NCI-H1092 treated with DMSO at 0.1 percent for 48 hours (cell line): Measurements from ENCODE around the gene AP1S3.

ENCODE experiments used
- DNase-seq: peaks from one replicate; lab custom pipeline; 2025; lab: John Stamatoyannopoulos, UW

Gene AP1S3

DNA sequence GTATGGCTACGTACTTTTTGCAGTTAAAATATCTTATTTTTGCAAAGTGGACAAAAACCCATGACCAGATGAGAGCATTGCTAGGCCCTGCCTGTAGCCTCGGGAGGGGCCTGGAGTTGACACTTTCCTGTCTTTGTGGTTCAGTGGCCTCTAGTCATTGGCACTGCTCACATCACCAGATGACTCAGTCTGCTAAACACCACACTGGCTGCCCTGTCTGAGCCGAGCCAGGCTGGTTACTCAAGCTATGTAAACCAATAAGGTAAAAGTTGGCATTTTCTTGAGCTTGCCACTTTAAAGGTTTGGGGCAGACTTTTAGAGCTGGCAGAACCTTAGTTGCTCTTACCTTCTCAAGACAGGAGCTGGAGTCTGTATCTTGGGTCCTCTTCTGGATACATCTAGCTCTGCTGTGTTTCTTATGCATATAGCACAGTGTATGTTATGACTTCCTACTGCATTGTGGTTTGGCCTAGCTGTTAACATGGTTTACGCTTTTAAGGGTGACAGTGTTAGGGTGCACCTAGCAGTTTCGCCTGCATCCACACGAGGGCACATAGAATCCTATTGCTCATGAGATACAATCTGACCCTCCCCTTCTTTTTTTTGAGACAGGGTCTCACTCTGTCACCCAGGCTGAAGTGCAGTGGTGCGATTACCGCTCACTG lies 76.4 kb downstream of the AP1S3 start:
- DNase-seq, result no peak

DNA sequence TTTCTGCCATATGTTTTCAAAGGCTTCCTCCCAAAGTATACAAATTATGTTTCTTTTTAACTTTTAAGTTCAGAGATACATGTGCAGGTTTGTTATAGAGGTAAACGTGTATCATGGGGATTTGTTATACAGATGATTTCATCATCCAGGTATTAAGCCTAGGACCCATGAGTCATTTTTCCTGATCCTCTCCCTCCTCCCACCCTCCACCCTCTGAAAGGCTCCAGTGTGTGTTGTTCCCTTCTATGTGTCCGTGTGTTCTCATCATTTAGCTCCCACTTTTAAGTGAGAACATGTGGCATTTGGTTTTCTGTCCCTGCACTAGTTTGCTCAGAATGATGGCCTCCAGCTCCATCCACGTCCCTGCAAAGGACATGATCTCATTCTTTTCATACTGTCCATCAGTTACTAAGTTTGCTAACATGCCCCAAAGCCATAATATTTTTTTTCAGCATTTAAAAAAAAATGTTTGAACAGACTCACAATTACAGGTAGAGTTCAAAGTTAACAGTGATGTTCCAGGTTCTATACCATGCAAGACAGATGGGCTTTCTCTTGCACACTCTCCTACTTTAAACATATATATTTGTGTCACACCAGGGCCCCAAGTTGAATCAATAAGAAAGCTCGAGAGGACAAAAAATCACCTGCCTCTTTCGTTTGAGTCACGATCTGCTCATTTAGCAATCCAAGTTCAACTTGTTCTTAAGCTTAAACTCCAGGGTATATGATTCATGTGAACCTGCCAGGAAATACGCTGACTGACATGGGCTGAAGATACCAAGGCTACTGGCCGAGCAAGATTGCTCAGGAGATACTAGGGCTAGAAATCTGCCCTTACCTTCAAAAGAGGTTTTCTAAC lies 77.6 kb downstream of the AP1S3 start:
- no peak for DNase-seq

GRCh38 chr2:223758131-223758840 lies 79.1 kb downstream of the AP1S3 start:
- no peak for DNase-seq

DNA sequence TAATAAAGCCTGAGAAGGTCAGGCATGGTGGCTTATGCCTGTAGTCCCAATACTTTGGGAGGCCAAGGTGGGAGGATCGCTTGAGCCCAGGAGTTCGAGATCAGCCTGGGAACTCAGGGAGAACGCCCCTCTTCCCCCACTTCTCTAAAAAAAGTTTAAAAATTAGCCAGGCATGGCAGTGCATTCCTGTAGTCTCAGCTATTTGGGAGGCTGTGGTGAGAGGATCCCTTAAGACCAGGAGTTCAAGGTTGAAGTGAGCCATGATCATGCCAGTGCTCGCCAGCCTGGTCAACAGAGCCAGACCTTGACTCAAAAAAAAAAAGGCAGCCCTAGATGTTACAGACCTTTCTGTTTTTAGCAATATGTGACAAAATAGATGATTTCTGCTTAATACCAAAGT lies 83.4 kb downstream of the AP1S3 start:
- no peak for DNase-seq

DNA sequence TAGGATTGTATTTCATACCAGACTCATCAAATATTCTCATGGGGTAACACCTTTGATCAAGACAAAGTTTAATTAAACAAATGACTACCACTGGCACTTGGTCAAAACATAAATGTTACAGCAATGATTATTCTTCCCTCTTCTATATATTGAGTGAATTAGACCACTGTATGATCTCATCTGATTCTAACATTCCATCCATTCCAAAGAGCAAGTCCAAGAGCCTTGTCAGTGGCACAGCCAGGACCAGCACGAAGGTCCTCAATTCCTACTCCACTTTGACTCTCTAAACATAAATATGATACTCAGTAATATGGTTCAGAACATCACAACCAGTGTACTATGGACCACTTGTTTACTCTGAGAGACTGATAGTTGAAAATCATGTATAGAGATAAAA lies 86.4 kb downstream of the AP1S3 start:
- no peak for DNase-seq

- DNase-seq, result no peak
Measured at GRCh38 chr2:223747392-223748042, 89.9 kb downstream of the AP1S3 start.

- DNase-seq, result no peak
Measured at GRCh38 chr2:223746611-223747010, 90.8 kb downstream of the AP1S3 start.

- DNase-seq, result no peak
Measured at GRCh38 chr2:223744580-223744979, 92.8 kb downstream of the AP1S3 start.

GRCh38 chr2:223740679-223741078 lies 96.7 kb downstream of the AP1S3 start:
- no peak for DNase-seq

DNA sequence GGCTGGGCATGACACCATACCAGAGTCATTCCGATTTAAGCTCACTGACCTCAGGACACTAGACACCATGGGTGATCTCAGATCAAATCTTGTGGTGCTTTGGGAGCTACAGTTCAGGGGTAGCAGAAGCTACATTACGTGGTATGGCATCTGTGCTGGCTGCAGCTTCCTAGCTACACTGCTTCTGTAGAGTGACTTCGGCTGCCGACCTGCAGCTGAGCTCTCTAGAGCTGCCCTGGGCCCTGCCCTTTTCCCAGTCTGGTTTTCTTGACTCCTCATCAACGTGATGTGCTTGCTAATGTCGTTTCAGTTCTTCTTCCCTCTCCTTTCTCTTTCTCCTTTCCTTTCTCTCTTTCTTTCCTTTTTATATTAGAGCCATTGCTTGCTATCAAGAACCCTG lies 100.2 kb downstream of the AP1S3 start:
- DNase-seq, result no peak

- DNase-seq, result no peak
Measured at GRCh38 chr2:223736488-223736887, 100.9 kb downstream of the AP1S3 start.

DNA sequence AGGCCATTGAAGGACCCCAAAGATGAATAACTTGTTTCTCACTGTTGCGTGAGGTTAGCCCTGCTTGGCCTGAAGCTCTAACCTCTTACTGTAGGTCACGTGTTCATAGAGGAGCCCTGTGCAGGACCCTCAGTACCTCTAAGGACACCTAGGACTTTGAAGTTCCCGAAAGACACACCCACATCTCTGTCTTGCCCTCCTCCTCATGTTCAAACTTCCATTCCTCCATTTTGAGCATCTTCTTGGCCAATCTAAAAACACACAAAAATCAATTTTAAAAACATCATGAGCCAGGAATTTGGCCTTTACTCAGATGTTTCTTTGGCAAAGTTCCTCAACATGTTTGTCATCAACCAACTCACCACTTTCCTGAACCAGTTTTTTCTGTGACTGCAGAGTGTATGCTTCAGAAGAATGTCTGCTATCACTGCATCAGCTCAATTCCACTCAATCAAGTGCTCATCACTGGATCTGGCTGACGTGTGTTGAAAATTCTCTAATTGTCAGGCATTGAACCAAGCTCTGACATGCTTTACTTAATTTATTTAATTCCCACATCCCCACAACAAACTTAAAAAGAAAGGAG lies 101.6 kb downstream of the AP1S3 start:
- no peak for DNase-seq

DNA sequence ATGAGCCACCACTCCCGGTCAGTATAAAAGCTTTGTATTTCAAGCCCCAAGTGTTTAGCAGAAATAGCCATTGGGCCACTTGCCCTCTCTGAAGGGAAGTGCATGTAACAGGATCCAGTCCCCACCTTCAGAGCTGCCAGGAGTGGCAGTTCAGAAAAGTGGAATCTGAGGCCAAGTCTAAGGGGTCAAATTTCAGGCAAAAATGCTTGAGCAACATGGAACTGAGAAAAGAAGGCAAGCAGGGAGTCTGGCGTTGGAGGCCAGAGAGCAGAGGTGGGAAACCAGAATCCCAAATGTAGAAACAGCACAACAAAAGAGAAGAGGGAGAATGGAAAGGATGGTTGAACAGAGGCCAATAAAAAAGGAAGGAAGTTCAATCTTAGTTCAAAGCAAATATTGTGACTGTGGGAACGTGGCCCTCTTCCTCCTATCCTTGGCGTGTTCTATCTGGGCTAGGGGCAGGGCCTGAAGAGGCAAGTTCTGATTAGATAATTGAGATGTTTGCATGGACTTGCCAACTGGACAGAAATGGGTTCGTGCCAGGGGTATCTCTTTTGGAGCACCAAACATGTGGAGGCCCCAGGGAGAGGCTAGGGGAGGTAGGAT lies 102.2 kb downstream of the AP1S3 start:
- DNase-seq, result no peak

- no peak for DNase-seq
Measured at GRCh38 chr2:223734346-223734745, 103.0 kb downstream of the AP1S3 start.

GRCh38 chr2:223732346-223732745 lies 105.0 kb downstream of the AP1S3 start:
- no peak for DNase-seq

GRCh38 chr2:223731503-223731902 lies 105.9 kb downstream of the AP1S3 start:
- no peak for DNase-seq

DNA sequence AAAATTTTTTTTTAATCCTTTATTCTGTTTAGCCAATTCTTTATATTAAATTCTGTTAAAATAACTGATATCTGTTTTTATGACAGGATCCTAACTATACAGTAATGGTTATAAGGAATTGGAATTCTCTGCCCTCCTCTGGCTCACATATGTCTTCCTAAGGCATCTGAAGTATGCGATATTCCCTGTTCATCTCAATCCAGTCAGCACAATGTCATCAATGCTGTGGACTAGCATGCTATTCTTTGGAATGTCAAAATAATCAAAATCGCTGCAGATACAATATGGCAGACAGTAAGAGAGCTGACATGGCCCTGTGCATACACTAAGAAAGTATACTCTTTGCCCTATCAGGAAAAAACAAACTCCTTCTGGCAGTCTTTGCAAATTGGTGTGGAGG lies 107.6 kb downstream of the AP1S3 start:
- no peak for DNase-seq

DNA sequence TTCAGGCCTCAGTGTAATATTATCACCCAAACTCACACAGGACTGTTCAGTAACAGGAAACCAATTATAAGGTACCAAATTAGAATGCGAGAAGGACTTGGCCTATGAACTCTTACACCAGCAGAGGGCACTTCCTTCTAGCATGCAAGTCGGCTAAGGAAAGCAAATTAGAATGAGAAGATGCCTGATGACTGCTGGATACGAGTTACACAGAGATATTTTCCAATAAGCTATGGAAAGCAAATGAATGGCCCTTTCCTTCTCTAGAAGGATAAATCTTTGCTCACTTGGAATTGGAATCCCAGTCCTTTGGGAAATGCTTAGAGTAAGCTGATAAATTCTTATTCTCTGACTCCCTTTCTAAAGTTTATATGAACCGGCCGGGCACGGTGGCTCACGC lies 109.8 kb downstream of the AP1S3 start:
- DNase-seq, result peak; percentile 19

DNA sequence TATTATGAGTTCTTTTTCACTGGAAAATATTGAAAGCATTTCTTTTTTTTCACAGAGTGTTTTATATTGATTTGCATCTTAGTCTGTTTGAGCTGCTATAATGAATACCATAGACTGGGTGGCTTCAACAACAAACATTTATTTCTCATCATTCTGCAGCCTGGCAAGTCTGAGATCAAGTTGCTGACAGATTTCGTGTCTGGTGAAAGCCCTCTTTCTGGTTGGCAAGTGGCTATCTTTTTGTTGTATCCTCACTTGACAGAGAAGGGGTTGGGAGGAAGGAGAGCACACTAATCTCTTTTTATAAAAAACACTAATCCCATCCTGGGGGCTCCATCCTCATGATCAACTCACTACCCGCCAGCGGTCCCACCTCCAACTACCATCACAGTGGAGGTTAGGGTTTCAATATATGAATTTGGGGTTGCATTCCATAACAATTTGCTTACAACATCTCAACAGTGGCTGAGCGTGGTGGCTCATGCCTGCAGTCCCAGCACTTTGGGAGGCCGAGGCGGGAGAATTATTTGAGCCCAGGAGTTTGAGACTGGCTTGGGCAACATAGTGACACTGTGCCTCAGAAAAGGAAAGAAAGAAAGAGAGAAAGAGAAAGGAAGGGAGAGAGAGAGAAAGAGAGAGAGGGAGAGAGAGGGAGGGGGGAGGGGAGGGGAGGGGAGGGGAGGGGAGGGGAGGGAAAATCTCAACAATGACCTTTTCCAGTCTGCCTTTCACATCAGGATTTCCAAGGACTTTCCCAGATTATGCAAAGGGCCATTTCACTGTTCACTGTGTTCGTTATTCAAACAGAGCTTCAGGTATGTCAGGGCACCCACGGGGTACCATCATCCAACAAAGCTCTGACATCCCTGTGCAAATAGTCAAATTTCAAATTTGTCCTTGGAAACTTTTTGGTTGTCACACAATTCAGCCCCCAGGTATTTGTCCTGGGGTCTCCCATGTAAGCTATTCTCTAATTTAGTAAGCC lies 111.1 kb downstream of the AP1S3 start:
- no peak for DNase-seq

DNA sequence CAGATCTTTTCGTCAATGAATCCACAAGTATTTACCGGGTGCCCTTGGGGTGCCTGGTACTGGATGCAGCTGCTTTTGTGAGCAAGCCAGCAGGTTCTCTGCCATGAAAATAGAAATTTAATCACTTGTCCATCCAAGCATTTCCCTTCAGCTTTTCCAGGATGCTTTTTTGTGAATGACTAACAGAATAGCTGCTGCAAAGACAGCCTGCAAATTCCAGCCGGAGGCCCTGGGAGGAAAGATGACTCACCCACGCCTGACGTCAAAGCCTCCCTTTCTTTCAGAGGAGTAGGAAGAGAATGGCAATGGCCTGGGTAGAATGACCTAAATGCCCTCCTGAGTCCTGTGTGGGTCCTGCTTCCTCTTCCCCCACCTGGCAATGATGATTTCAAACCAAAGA lies 111.9 kb downstream of the AP1S3 start:
- DNase-seq, result no peak
